Measurements from ENCODE around the gene LRMDA. TPM values are rescaled to one million over a fixed set of nuclear protein-coding genes. Genes with fewer than 3 reads are reported as not detected.

Gene LRMDA
- total RNA-seq, 1 donor from 2014 or later, result 0.19 TPM

- no peaks in the 10 kb centered on the region for H3K4me1 Mint-ChIP-seq (ENCODE audit: unreplicated experiment)
- no peaks in the 10 kb centered on the region for H3K36me3 Mint-ChIP-seq (ENCODE audit: unreplicated experiment)
- no peak overlapping the region for H3K4me3 Mint-ChIP-seq (ENCODE audit: unreplicated experiment)
- TF ChIP-seq, protein P1, sequence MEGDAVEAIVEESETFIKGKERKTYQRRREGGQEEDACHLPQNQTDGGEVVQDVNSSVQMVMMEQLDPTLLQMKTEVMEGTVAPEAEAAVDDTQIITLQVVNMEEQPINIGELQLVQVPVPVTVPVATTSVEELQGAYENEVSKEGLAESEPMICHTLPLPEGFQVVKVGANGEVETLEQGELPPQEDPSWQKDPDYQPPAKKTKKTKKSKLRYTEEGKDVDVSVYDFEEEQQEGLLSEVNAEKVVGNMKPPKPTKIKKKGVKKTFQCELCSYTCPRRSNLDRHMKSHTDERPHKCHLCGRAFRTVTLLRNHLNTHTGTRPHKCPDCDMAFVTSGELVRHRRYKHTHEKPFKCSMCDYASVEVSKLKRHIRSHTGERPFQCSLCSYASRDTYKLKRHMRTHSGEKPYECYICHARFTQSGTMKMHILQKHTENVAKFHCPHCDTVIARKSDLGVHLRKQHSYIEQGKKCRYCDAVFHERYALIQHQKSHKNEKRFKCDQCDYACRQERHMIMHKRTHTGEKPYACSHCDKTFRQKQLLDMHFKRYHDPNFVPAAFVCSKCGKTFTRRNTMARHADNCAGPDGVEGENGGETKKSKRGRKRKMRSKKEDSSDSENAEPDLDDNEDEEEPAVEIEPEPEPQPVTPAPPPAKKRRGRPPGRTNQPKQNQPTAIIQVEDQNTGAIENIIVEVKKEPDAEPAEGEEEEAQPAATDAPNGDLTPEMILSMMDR (IDR thresholded peaks at IDR 0.05), result no peak
- DNase-seq (ENCODE audit: extremely low spot score, unreplicated experiment), result no peak
- H3K9me3 Mint-ChIP-seq (ENCODE audit: unreplicated experiment), result no peaks in the 10 kb centered on the region
- peaks cover 23% of the 10 kb centered on the region for H3K27me3 Mint-ChIP-seq (ENCODE audit: unreplicated experiment)
- H3K27ac Mint-ChIP-seq (ENCODE audit: unreplicated experiment), result no peak overlapping the region
Measured at GRCh38 chr10:75492173-75492925, 60.9 kb downstream of the LRMDA start.

DNA sequence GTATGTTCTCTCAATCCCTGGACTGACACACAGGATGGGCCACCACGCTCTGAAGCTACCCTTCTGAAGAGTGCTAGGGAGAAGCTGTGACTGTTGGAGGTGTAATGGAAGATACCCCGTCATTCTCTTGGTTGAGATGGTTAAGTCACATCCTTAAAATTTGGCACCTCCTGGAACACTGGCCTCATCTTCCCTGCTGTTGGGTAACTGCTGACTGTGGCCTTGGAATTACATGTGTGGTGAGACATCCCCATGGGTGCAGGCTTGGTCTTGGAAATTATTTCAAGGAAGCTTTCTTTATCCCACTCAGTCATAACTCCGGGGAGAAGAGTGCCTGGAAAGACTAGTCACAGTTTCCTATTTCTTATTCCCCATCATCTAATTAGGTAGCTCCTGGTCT is 62.0 kb downstream of the LRMDA start:
- no peak for DNase-seq (ENCODE audit: extremely low spot score, unreplicated experiment)
- TF ChIP-seq, protein P1 (IDR thresholded peaks at IDR 0.05), result no peak
- no peaks in the 10 kb centered on the region for H3K36me3 Mint-ChIP-seq (ENCODE audit: unreplicated experiment)
- H3K4me1 Mint-ChIP-seq (ENCODE audit: unreplicated experiment), result no peaks in the 10 kb centered on the region
- no peak overlapping the region for H3K27ac Mint-ChIP-seq (ENCODE audit: unreplicated experiment)
- H3K27me3 Mint-ChIP-seq (ENCODE audit: unreplicated experiment), result peaks cover 32% of the 10 kb centered on the region
- no peak overlapping the region for H3K4me3 Mint-ChIP-seq (ENCODE audit: unreplicated experiment)
- H3K9me3 Mint-ChIP-seq (ENCODE audit: unreplicated experiment), result no peaks in the 10 kb centered on the region

DNA sequence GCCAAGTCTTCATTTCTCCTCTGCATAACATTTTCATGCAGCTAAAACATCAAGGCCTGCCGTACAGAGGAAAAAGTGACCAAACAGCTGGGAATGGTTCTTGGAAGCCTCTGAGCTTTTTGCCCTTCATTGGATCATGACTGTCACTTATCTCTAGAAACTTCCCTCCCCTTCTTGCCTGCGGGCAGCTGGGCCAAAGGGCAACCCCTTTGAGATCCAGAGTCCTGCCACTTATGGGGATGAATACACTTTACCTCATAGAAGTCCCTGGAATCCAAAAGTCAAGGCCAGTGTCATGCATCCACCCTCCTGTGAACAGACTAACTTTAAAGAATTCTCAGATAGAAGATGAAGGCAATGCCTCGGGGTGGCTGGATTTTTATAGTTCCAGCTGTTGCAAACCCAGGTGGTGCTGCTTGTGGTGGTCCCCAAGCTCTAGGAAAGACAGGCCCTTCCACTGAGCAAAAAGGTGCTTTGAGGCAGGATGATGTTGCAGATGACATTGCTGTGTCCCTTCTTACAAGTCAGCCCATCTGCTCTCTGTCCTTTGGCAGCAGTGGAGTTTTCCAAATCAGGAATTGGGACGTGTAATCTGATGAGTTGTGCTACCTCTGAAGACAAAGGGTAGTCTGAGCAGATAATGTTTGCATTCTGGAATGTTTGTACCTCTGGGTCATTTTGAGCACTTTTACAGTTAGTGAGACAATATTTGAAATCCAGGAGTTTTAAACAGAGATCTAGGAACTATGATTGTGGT is 64.2 kb downstream of the LRMDA start:
- DNase-seq (ENCODE audit: extremely low spot score, unreplicated experiment), result no peak
- Mint-ChIP-seq H3K27ac (ENCODE audit: unreplicated experiment) (no peak overlapping the region), H3K4me1 (ENCODE audit: unreplicated experiment) (no peaks in the 10 kb centered on the region), H3K9me3 (ENCODE audit: unreplicated experiment) (no peaks in the 10 kb centered on the region), H3K36me3 (ENCODE audit: unreplicated experiment) (no peaks in the 10 kb centered on the region), H3K4me3 (ENCODE audit: unreplicated experiment) (no peak overlapping the region), H3K27me3 (ENCODE audit: unreplicated experiment) (peaks cover 40% of the 10 kb centered on the region)
- TF ChIP-seq, protein P1 (IDR thresholded peaks at IDR 0.05), result no peak

DNA sequence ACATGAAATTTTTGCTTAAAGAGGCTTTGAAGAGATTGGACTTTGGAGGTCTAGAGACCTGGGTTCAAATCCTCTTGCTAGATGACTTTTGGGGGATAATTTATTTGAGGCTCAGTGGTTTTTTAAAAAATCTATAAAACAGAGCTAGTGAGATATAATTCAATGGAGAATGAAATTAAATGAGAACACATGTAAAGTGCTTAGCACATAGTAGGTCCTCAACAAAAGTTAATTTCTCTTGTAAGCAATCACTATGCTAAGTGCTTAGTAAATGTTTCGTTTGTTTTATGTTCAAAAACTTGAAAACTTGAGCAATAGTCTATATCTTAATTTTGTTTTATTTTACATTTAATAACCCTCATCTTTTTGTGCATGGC is 64.8 kb downstream of the LRMDA start:
- TF ChIP-seq, protein P1 (IDR thresholded peaks at IDR 0.05), result no peak
- Mint-ChIP-seq H3K4me1 (ENCODE audit: unreplicated experiment) (no peaks in the 10 kb centered on the region), H3K9me3 (ENCODE audit: unreplicated experiment) (no peaks in the 10 kb centered on the region), H3K27ac (ENCODE audit: unreplicated experiment) (no peak overlapping the region), H3K36me3 (ENCODE audit: unreplicated experiment) (no peaks in the 10 kb centered on the region), H3K4me3 (ENCODE audit: unreplicated experiment) (no peak overlapping the region), H3K27me3 (ENCODE audit: unreplicated experiment) (peaks cover 40% of the 10 kb centered on the region)
- DNase-seq (ENCODE audit: extremely low spot score, unreplicated experiment), result no peak
